GM23338 (cell line): Measurements from ENCODE around the gene NTNG1.

Source experiments
- CREB1 ChIP-seq: fragments of 250-450 bp; sonication (Bioruptor Pico); IDR thresholded peaks from 2 replicates; pipeline ENCODE4 v1.5.0; 2020; ENCODE audit warnings: low read depth, mild to moderate bottlenecking, moderate library complexity
- EZH2 ChIP-seq: fragments of 200-600 bp; sonication (generic); IDR thresholded peaks from one replicate; pipeline ENCODE4 v1.8.0; 2017; ENCODE audit warnings: antibody characterized with exemption, mild to moderate bottlenecking, low read depth; ENCODE audit not compliant: unreplicated experiment
- EZH2phosphoT487 ChIP-seq: fragments of 200-600 bp; sonication (generic); IDR thresholded peaks from one replicate; pipeline ENCODE4 v1.8.1; 2018; ENCODE audit warnings: antibody characterized with exemption; ENCODE audit not compliant: unreplicated experiment
- JUNB ChIP-seq: IDR thresholded peaks from one replicate; pipeline ENCODE4 v1.6.1; 2016; ENCODE audit warnings: antibody characterized with exemption; ENCODE audit not compliant: unreplicated experiment
- NANOG ChIP-seq: IDR thresholded peaks from 2 replicates; pipeline ENCODE4 v1.6.1; 2016; ENCODE audit warnings: antibody characterized with exemption, borderline replicate concordance
- POLR2AphosphoS5 ChIP-seq: IDR thresholded peaks from 2 replicates; pipeline ENCODE4 v1.6.1; 2016; ENCODE audit warnings: antibody characterized with exemption, low read depth
- ZNF114 ChIP-seq: fragments of 250-450 bp; sonication (Bioruptor Pico); IDR thresholded peaks from 2 replicates; pipeline ENCODE4 v1.5.0; 2020; ENCODE audit warnings: mild to moderate bottlenecking, moderate library complexity
- TF ChIP-seq, protein P1 (sequence below), 2 experiments: fragments of 200-600 bp in 1 of 2; sonication (generic) in 1 of 2; conservative IDR thresholded peaks; 2 replicates each; pipeline versions ENCODE4 v1.5.1 to v1.6.1; 2016 to 2017; ENCODE audit warnings: antibody characterized with exemption in 2 of 2, low read depth in 2 of 2, mild to moderate bottlenecking in 2 of 2, moderate library complexity in 1 of 2
- TF ChIP-seq, protein P2 (sequence below): IDR thresholded peaks from one replicate; pipeline ENCODE4 v1.6.1; 2018; ENCODE audit warnings: antibody characterized with exemption; ENCODE audit not compliant: unreplicated experiment

DNA sequence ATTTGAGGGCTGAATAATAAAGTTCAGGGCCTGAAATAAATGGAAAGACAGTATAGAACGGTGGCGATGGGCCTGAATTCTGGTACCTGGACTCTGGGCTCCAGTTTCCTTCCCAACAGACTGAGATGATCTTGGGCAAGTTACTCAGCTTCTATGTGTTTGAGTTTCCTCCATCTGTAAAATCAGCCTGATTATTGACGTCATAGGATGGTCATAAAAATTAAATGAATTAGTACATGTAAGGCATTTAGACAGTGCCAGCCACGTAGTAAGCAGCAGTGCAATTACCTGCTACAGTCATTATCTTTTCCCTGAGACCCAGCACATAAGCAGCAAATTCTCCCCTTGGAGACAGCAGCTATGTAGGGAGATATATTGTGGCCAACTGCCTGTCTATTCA is 260.9 kb downstream of the NTNG1 start:
- TF ChIP-seq, protein P1, sequence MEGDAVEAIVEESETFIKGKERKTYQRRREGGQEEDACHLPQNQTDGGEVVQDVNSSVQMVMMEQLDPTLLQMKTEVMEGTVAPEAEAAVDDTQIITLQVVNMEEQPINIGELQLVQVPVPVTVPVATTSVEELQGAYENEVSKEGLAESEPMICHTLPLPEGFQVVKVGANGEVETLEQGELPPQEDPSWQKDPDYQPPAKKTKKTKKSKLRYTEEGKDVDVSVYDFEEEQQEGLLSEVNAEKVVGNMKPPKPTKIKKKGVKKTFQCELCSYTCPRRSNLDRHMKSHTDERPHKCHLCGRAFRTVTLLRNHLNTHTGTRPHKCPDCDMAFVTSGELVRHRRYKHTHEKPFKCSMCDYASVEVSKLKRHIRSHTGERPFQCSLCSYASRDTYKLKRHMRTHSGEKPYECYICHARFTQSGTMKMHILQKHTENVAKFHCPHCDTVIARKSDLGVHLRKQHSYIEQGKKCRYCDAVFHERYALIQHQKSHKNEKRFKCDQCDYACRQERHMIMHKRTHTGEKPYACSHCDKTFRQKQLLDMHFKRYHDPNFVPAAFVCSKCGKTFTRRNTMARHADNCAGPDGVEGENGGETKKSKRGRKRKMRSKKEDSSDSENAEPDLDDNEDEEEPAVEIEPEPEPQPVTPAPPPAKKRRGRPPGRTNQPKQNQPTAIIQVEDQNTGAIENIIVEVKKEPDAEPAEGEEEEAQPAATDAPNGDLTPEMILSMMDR (conservative IDR thresholded peaks at IDR 0.05; ENCODE audit: low read depth in 2 of 2), result no peak
- TF ChIP-seq EZH2 (no peak), POLR2AphosphoS5 (no peak), NANOG (no peak), EZH2phosphoT487 (no peak), JUNB (no peak), CREB1 (CRISPR knock-in tag) (no peak), ZNF114 (CRISPR knock-in tag) (no peak)
- TF ChIP-seq, protein P2, sequence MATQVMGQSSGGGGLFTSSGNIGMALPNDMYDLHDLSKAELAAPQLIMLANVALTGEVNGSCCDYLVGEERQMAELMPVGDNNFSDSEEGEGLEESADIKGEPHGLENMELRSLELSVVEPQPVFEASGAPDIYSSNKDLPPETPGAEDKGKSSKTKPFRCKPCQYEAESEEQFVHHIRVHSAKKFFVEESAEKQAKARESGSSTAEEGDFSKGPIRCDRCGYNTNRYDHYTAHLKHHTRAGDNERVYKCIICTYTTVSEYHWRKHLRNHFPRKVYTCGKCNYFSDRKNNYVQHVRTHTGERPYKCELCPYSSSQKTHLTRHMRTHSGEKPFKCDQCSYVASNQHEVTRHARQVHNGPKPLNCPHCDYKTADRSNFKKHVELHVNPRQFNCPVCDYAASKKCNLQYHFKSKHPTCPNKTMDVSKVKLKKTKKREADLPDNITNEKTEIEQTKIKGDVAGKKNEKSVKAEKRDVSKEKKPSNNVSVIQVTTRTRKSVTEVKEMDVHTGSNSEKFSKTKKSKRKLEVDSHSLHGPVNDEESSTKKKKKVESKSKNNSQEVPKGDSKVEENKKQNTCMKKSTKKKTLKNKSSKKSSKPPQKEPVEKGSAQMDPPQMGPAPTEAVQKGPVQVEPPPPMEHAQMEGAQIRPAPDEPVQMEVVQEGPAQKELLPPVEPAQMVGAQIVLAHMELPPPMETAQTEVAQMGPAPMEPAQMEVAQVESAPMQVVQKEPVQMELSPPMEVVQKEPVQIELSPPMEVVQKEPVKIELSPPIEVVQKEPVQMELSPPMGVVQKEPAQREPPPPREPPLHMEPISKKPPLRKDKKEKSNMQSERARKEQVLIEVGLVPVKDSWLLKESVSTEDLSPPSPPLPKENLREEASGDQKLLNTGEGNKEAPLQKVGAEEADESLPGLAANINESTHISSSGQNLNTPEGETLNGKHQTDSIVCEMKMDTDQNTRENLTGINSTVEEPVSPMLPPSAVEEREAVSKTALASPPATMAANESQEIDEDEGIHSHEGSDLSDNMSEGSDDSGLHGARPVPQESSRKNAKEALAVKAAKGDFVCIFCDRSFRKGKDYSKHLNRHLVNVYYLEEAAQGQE, result no peak
